NCI-H2107 (cell line): ENCODE measurements around the gene SERPINF2.
"Not testable (repeated sequence)": the region's sequence is repeated elsewhere in the genome, so short reads cannot be mapped to it uniquely, and the experiment has no call there.

Experiments used
- DNase-seq: peaks from one replicate; lab custom pipeline; 2025; lab: John Stamatoyannopoulos, UW

SERPINF2 gene

GRCh38 chr17:1792495-1793446 lies 50.1 kb downstream of the SERPINF2 start:
- no peak for DNase-seq

- DNase-seq: no peak
Measured at GRCh38 chr17:1793447-1793806, 50.8 kb downstream of the SERPINF2 start.

GRCh38 chr17:1796800-1797199 lies 54.1 kb downstream of the SERPINF2 start:
- DNase-seq: no peak

- DNase-seq: no peak
Measured at GRCh38 chr17:1797323-1797722, 54.7 kb downstream of the SERPINF2 start.

- not testable (repeated sequence) for DNase-seq
Measured at GRCh38 chr17:1797846-1798245, 55.2 kb downstream of the SERPINF2 start.

GRCh38 chr17:1800240-1800639 lies 57.6 kb downstream of the SERPINF2 start:
- DNase-seq: no peak

- DNase-seq: no peak
Measured at GRCh38 chr17:1800712-1801111, 58.0 kb downstream of the SERPINF2 start.

- no peak for DNase-seq
Measured at GRCh38 chr17:1802429-1802828, 59.8 kb downstream of the SERPINF2 start.

- no peak for DNase-seq
Measured at GRCh38 chr17:1803280-1803679, 60.6 kb downstream of the SERPINF2 start.
